ENCODE data around the gene ZNF575. TPM values are rescaled to one million over a fixed set of nuclear protein-coding genes. Genes with fewer than 3 reads are reported as not detected.

ZNF575 gene
- total and polyA plus RNA-seq, 2 donors (not counting 3 experiments of a cell fraction or from before 2014, with no cell fraction given) = 0.57 to 3.0 TPM

- no TSS peak for BruUV-seq (replicated peaks)
- DNase-seq (ENCODE audit: low read depth, low spot score) (peak; percentile 6), FAIRE-seq (no peak)
- Histone ChIP-seq H3K79me2 (ENCODE audit: control insufficient read depth, insufficient read depth, low read length) (no peaks in the 10 kb centered on the region), H3K36me3 (ENCODE audit: control insufficient read depth in 2 of 2, extremely low read depth in 1 of 2, insufficient read depth in 2 of 2, low read length in 2 of 2) (peaks cover 0 to 6% of the 10 kb centered on the region in 2 experiments), H4K20me1 (replicated peaks; ENCODE audit: control insufficient read depth, extremely low read depth, insufficient read depth, low read length) (no peaks in the 10 kb centered on the region), H3K27ac (ENCODE audit: insufficient read depth, low read depth, low read length) (peak within 1 kb of the TSS; percentile 31), H3K9ac (replicated peaks; ENCODE audit: extremely low read depth, insufficient read depth, low read length) (peak within 1 kb of the TSS; percentile 32), H3K9me1 (replicated peaks; ENCODE audit: control insufficient read depth, extremely low read depth, insufficient read depth, low read length) (no peaks in the 10 kb centered on the region), H3K27me3 (ENCODE audit: control insufficient read depth in 2 of 2, insufficient read depth in 2 of 2, low read length in 2 of 2) (no peaks in the 10 kb centered on the region), H3K4me2 (ENCODE audit: insufficient read depth, low read length) (peak within 1 kb of the TSS; percentile 83), H3K4me3 (replicated peaks in 1 of 3; ENCODE audit: insufficient read depth in 1 of 3, low read depth in 1 of 3, low read length in 3 of 3) (peak within 1 kb of the TSS; percentile 42 to 66 (median 49)), H2AFZ (ENCODE audit: low read depth, low read length) (peak within 1 kb of the TSS; percentile 94), H3K9me3 (replicated peaks; ENCODE audit: control insufficient read depth, insufficient read depth, low read length) (no peaks in the 10 kb centered on the region), H3K4me1 (ENCODE audit: control insufficient read depth, extremely low read depth, insufficient read depth, low read length) (peaks cover 11% of the 10 kb centered on the region)
- TF ChIP-seq MAX (IDR thresholded peaks at IDR 0.05; ENCODE audit: insufficient read depth, insufficient read length) (no peak), POLR2A (IDR thresholded peaks at IDR 0.05; ENCODE audit: low read depth, low read length) (no peak), MYC (IDR thresholded peaks at IDR 0.05; ENCODE audit: low read depth, low read length) (no peak), JUN (IDR thresholded peaks at IDR 0.05; ENCODE audit: borderline replicate concordance, insufficient read depth, insufficient read length, low read depth) (no peak), EZH2 (IDR thresholded peaks at IDR 0.05; ENCODE audit: borderline replicate concordance, low read depth, low read length, severe bottlenecking) (no peak), POLR2AphosphoS5 (IDR thresholded peaks at IDR 0.05; ENCODE audit: insufficient read depth, low read depth, low read length) (no peak), FOS (IDR thresholded peaks at IDR 0.05; ENCODE audit: borderline replicate concordance, insufficient read depth, low read length) (no peak)
- TF ChIP-seq, protein P1, sequence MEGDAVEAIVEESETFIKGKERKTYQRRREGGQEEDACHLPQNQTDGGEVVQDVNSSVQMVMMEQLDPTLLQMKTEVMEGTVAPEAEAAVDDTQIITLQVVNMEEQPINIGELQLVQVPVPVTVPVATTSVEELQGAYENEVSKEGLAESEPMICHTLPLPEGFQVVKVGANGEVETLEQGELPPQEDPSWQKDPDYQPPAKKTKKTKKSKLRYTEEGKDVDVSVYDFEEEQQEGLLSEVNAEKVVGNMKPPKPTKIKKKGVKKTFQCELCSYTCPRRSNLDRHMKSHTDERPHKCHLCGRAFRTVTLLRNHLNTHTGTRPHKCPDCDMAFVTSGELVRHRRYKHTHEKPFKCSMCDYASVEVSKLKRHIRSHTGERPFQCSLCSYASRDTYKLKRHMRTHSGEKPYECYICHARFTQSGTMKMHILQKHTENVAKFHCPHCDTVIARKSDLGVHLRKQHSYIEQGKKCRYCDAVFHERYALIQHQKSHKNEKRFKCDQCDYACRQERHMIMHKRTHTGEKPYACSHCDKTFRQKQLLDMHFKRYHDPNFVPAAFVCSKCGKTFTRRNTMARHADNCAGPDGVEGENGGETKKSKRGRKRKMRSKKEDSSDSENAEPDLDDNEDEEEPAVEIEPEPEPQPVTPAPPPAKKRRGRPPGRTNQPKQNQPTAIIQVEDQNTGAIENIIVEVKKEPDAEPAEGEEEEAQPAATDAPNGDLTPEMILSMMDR (IDR thresholded peaks at IDR 0.05; ENCODE audit: extremely low read depth in 1 of 2, insufficient read depth in 1 of 2, low read depth in 1 of 2, low read length in 2 of 2) = no peak
- intact Hi-C loops (cut with micrococcal nuclease) = loop anchor here (1.0 to 2.0 kb wide), 4 partner anchors 22 to 57 kb away; partner anchors contain the start of gene ETHE1
- ChIA-PET CTCF (interaction anchor here (0.7 to 3.0 kb wide), 12 partner anchors 15 to 1064 kb away, joined by 3 to 47 read pairs (median 4); partner anchors contain the start of genes ETHE1 and ZNF575), POLR2A (no interaction called here)
- dilution Hi-C loops (cut with MboI; ENCODE audit: extremely low pct_ligation_motif_present, low sequenced_read_pairs) = no loop called here
Observed at GRCh38 chr19:43504426-43505185, 28.4 kb upstream of the ZNF575 start, which contains the start of gene PHLDB3. TSS of gene PHLDB3 (minus strand) at chr19:43504746. CDS start at chr19:43504118, 628 bp downstream.

All from endothelial cell of umbilical vein (primary cell).